HG03066 (cell line): Measurements from ENCODE around the gene RTP5.

Experiments used
- ATAC-seq: cut with Tn5 transposase; IDR thresholded peaks from one replicate; pipeline ENCODE4 v1.9.1; 2021; ENCODE audit warnings: low read depth; ENCODE audit not compliant: unreplicated experiment

RTP5 gene

GRCh38 chr2:241857041-241857541 is 12.4 kb upstream of the RTP5 start:
- no peak for ATAC-seq

DNA sequence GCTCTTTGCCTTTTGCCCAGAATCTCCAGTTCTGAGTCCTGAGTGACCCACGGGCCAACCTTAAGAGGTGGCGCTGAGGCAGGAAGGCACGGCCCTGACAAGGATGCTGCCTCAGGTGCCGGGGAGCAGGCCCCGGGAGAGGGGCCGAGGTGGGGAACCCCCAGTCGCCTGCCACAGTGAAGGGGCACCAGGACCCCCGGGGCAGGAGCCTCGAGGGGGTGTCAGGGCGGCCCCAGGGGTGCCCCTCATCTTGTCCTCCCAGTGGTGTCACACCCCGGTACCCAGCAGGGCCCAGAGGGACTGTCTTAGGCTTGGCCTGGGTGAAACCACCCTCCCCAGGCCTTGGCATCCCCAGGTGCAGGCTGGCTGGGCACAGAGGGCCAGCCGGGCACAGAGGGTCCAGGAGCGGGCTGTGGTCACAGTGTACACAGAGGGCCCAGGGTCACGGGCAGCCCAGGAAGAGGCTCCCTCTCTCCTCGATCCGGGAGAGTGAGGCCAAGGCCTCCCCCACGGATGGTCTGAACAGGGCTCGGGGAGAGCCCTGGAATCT is 11.9 kb upstream of the RTP5 start:
- no peak for ATAC-seq

DNA sequence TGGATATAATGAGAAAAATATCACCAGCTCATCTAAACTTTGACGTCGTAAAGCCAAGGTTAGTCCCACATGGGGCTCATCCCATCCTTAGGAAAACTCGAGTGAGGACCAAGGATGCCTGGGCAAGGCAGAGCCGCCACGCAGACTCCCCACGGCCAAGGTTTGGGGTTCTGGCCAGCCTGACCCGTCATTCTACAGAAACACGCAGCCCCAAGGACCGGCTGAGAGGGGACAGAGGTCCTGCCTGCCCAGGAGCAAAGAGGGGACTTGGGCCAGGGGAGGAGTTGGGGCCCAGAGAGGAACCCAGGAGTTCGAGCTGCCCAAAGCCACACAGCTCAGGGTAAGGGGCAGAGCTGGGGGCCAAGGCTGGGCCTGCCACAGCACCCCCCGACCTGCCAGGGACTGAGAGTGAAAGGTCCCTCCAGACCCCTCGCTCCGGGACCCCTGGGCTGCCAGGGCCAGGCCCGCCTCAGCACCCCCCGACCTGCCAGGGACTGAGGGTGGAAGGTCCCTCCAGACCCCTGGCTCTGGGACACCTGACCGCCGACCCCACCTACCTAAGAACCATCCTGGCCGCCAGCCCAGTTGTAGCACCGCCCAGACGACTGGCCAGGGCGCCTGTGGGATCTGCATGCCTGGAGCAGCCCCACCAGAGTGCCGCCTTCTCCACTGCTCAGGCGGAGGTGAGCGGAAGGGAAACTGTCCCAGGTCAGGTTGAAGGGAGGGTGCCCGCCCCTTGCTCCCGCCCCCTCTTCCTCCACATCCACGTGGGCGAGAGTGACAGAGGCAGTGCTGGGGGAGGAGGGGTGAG is 11.1 kb upstream of the RTP5 start, which contains the start of gene PDCD1:
TSS of gene PDCD1 (minus strand) at position 689 of the 811 bp plus-strand sequence. CDS start at position 633, 56 bp downstream.
- ATAC-seq, result no peak

DNA sequence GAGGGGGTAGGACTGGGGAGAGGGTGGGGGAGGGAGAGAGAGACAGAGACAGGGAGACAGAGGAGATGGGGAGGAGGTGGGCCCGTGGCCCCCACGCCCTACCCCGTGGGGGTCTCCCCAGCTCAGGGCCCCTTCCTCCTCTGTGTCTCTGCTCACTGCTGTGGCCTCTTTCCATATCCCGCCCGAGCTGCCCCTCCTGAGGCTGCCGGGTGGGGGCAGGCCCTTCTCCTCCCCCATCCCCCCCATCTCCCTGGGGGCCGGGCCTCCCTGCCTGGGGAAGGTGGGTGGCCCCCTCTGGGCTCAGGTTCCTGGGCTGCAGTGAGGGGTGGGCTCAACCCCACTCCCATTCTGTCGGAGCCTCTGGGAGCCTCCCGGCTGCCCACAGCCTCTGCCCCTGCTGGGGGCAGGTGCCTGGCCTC is 10.5 kb upstream of the RTP5 start:
- ATAC-seq, result no peak

DNA sequence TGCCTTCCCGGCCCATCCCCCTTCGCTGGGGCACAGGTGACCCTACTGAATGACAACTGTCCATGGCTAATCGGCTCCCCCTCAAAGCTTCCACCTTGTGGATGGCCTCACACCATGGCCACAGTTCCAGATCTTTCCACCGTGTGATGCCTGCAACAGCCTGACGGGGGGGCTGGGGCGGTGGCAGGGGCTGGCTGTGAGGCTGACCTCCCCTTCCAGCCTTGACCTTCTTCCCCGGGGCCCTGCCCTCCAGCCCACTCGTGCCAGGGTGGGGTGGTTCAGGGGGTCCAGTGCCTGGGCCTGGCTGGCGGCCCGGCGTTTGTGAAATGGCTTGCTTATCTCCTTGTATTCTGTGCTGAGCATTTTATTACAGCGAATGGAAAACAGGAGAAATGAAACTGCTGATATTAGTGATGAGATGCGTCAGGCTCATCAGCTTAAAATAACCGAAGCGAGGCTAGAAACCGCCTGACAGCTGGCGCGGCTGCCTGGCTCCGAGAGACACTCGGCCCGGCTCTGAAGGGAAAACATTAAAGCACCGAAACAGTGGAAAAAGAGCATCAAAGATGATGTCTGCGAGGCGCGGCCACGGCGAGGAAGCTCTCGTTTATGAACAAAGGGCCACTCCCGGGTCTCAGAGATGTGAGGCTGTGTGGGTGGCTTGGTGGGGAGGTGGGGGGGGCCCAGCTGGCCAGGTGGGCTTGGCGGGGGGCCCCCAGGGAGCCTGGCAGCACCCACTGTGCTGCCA is 9.9 kb upstream of the RTP5 start:
- peak; percentile 63 for ATAC-seq

DNA sequence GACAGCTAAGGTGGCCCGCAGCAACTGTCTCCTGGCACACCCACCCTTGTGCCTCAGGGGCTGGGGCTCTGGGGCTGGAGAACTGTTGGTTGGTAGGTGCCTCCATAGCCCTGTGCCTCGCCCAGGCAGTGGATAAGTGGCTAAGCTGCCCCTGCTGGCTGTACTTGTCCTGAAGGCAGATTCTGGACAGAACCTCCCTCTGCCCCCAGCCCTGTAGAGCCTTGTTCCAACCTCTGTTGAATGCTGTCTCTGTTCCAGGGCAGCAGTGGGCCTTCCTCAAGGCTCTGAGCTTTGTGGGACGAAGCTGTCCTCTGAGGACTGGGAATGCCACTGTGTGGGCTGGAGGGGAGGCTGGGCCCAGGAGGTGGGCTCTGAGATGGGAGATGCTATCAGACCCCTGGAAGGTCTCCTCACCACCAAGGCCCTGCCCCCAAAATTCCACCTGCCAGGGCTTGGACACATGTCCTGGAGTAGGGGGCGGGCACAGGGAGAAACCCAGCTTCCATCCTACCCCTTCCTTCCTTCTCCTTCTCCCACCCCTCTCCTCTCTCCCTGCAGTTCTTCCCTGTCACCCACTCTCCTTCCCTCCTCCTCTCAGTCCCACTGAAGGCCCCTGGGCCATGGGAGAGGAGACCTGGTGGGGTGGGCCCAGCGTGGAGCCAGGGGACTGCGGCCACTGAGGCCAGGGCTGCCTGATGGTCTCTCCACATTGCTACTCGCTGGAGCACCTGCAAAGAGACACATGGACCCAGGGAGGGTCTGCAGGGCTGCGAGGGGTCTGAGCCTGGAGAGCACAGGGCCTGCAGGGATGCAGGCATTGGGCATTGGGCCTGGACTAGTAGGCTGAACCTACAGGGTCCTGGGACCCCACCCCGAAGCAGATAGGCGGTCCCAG is 9.1 kb upstream of the RTP5 start:
- no peak for ATAC-seq

DNA sequence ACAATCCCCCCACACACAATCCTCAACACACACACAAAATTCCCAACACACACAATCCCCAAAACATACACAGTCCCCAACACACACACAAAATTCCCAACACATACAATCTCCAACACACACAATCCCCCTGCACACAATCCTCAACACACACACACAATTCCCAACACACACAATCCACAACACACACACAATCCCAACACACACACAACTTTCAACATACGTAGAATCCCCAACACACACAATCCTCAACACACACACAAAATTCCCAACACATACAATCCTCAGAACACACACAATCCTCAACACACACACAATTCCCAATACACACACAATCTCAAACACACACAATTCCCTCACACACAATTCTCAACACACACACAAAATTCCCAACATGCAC is 8.3 kb upstream of the RTP5 start:
- no peak for ATAC-seq

DNA sequence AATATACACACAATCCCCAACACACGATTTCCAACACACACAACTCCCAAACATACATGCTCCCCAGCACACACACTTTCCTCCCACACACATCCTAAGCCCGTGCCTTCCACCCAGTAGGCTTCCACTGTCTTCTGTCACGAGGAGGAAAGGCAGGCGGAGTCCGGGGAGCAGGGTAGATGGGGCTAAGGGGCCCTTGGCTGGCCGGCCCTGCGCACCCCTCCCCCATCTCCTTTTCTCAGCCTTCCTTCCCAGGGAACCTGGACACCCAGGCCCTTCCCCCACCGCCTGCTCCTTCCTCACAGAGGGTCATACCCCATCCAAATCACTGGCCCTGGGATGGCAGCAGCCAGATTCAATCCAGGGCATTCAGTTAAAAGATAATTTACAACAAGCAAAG is 7.4 kb upstream of the RTP5 start:
- ATAC-seq, result no peak

DNA sequence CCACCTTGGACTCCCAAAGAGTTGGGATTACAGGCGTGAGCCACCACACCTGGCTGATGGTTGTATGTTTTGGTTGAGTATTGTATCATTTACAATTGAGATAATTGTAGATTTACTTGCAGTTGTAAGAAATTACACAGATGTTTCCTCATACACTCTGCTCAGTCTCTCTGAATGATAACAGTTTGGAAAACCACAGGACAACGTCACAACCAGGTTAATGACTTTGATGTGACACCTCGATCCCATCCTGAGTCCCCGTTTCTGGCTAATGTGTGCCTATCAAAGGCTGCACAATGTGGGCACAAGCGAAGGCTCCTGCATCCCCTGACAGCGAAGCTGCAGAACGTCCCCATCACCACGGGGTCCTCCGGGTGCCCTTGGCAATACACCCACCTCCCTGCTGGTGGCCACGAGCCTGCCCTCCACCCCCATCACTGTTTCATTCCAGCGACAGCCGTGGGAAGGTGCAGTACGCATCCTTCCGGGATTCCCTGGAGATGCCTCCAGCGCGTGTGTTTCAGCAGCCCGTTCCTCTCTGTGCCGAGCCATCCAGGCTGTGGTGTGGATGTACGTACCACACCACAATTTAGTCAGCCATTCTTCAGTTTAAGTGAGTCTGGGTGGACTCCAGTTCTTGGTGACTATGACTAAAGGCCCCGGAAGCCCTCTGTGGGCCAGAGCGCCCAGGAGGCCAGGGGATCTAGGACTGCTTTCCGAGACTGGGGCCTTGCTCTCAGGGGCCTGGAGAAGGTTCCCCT is 6.6 kb upstream of the RTP5 start:
- no peak for ATAC-seq

GRCh38 chr2:241863536-241863954 is 6.0 kb upstream of the RTP5 start:
- no peak for ATAC-seq

- no peak for ATAC-seq
Measured at GRCh38 chr2:241864168-241864849, 5.2 kb upstream of the RTP5 start.

- ATAC-seq, result no peak
Measured at GRCh38 chr2:241864850-241865213, 4.7 kb upstream of the RTP5 start.

GRCh38 chr2:241865416-241865956 is 4.0 kb upstream of the RTP5 start:
- ATAC-seq, result no peak

DNA sequence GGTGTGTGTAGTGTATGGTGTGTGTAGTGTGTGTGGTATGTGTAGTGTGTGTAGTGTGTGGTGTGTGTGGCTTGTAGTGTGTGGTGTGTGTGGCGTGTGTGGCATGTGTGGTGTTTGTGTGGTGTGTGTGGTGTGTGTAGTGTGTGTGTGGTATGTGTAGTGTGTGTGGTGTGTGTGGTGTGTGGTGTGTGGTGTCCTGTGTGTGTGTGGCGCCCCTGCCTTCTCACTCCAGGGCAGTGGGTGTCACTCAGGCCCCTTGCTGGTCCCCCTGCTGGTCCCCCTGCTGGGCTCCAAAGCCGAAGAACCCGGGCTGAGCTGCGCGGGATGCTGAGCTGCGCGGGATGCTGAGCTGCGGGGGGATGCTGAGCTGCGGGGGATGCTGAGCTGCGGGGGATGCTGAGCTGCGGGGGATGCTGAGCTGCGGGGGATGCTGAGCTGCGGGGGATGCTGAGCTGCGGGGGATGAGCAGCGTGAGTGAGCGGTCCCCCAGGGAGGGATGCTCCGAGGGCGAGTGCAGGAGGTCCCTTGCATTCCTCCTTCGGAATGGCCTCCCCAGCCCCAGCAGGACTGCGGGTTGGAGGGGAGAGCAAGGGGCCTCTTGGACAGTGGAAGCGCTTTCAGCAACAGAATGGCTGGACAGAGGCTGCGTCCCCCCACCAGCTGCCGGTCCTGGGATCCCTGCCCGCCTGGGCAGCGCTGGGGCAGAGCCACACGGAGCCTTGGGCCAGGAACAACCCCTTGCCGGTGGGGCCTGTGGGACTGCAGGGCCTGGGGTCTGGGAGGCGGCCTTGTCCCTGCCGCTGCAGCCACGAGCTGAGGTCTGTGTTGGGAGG is 3.4 kb upstream of the RTP5 start:
- ATAC-seq, result no peak

DNA sequence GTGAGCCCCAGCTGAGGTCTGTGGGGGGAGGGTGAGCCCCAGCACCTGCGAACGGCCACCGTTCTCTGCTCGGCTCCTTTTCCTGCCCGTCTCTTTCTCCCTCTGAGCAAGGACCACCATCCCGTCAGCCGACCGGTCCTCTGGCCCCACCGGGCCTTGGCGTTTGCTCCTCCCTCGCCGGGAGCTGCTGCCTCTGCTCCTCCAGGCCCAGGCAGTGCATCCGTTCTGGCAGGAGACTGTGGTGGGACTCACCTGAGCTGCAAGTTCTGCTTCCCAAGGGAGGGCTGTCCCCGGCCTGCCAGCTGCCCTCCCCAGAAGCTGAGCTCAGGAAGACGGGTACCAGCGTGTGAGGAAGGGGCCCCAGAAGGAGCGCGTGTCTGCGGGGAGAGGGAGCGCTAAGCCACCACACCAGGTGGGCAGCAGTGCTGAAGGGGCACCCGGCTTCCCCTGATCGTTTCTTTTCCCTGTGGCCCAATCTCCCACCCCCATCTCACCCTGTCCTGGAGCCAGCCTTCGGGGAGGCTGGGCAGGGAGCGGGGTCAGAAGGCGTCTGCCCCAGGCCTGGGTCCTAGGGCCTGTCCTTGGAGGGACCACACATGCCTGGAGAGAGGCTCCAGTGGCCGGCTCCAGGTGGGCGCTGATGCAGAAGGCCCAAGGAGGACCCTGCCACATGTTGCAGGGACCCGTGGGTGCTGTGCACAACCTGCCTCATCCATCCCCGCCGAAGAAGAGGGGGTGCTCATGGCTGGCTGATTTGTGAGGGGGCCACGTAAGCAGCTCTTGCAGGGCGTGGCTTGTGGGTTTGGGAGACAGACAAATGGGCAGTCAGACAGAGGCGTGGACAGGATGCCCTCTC is 2.5 kb upstream of the RTP5 start:
- ATAC-seq, result no peak

GRCh38 chr2:241867776-241868420 is 1.6 kb upstream of the RTP5 start:
- no peak for ATAC-seq

DNA sequence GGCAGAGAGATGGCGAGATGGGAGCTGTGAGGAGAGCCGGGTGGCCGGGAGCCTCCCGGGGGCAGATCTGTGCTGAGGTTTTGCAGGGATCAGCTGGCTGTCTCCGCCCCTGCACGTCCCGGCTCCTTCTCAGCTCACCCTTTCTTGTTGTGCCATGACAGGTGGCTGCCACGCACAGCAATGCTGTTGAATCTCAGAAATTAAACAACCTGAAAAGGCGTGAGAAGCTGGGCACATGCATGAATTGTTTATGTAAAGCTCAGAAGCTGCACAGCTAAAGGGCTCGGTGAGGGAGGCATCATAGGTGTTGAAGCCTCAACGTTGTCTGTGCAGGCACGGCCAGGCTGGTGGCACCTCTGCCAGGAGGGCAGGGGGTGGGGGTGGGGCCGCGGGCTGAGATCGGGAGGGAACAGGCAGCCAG is 858 bp upstream of the RTP5 start:
- ATAC-seq, result no peak
